Activated naive CD4-positive, alpha-beta T cell treated with anti-CD3 and anti-CD28 coated beads, Interleukin-2, amount 10 ng/mL, durations not matched to agents 7 days and 5 days (primary cell): ENCODE results near the gene CDK18.

Source experiments
- CTCF ChIA-PET: fragments of 350-600 bp; sonication (Branson Sonifier 250); formaldehyde crosslinking; loops from one replicate; lab custom pipeline; 2021; ENCODE audit warnings: antibody characterized with exemption; lab: Charles Lee
- DNase-seq: peaks from one replicate; pipeline ENCODE4 v3.0.0-alpha.2; 2020
- H3K27ac Mint-ChIP-seq: one replicate; pipeline ENCODE4 v1.8.0; 2021; ENCODE audit warnings: mild to moderate bottlenecking, moderate library complexity, mixed read lengths
- H3K27me3 Mint-ChIP-seq: one replicate; pipeline ENCODE4 v1.8.0; 2021; ENCODE audit warnings: mild to moderate bottlenecking, mixed read lengths
- H3K36me3 Mint-ChIP-seq: one replicate; pipeline ENCODE4 v1.8.0; 2021; ENCODE audit warnings: mixed read lengths
- H3K4me1 Mint-ChIP-seq: one replicate; pipeline ENCODE4 v1.8.0; 2021; ENCODE audit warnings: mixed read lengths
- H3K4me3 Mint-ChIP-seq: one replicate; pipeline ENCODE4 v1.8.0; 2021; ENCODE audit warnings: mild to moderate bottlenecking, moderate library complexity, mixed read lengths
- H3K9me3 Mint-ChIP-seq: one replicate; pipeline ENCODE4 v1.8.0; 2021; ENCODE audit warnings: mixed read lengths

CDK18 gene

GRCh38 chr1:205525495-205526285 is 21.2 kb downstream of the CDK18 start:
- H3K4me3 Mint-ChIP-seq = no peak overlapping the region
- DNase-seq = no peak
- no peaks in the 10 kb centered on the region for H3K36me3 Mint-ChIP-seq
- CTCF ChIA-PET = interaction anchor here (0.7 to 11.8 kb wide), 23 partner anchors 10 to 252 kb away, joined by 3 to 238 read pairs (median 10); partner anchors contain the start of gene ELK4
- H3K4me1 Mint-ChIP-seq = peaks cover 3% of the 10 kb centered on the region
- H3K27ac Mint-ChIP-seq = no peak overlapping the region
- no peaks in the 10 kb centered on the region for H3K9me3 Mint-ChIP-seq
- peaks cover 19% of the 10 kb centered on the region for H3K27me3 Mint-ChIP-seq

- Mint-ChIP-seq H3K27ac (no peak overlapping the region), H3K9me3 (no peaks in the 10 kb centered on the region), H3K4me1 (peaks cover 3% of the 10 kb centered on the region), H3K4me3 (no peak overlapping the region), H3K36me3 (no peaks in the 10 kb centered on the region), H3K27me3 (peaks cover 21% of the 10 kb centered on the region)
- no peak for DNase-seq
- CTCF ChIA-PET = interaction anchor here (1.0 to 11.8 kb wide), 6 partner anchors 11 to 131 kb away, joined by 3 to 238 read pairs (median 10); no protein-coding TSS in a partner anchor
Observed at GRCh38 chr1:205526431-205526830, 22.0 kb downstream of the CDK18 start.

- no peak for DNase-seq
- no peaks in the 10 kb centered on the region for H3K9me3 Mint-ChIP-seq
- H3K4me1 Mint-ChIP-seq = peaks cover 3% of the 10 kb centered on the region
- no peak overlapping the region for H3K27ac Mint-ChIP-seq
- H3K4me3 Mint-ChIP-seq = no peak overlapping the region
- H3K36me3 Mint-ChIP-seq = no peaks in the 10 kb centered on the region
- H3K27me3 Mint-ChIP-seq = peaks cover 21% of the 10 kb centered on the region
- CTCF ChIA-PET = interaction anchor here (0.8 to 11.8 kb wide), 7 partner anchors 32 to 129 kb away, joined by 3 to 238 read pairs (median 20); partner anchors contain the start of gene ELK4
Observed at GRCh38 chr1:205527931-205528330, 23.5 kb downstream of the CDK18 start.

- H3K9me3 Mint-ChIP-seq = no peaks in the 10 kb centered on the region
- CTCF ChIA-PET = interaction anchor here (0.8 to 11.8 kb wide), 15 partner anchors 8 to 129 kb away, joined by 3 to 238 read pairs (median 4); partner anchors contain the start of gene ELK4
- peaks cover 21% of the 10 kb centered on the region for H3K27me3 Mint-ChIP-seq
Observed at GRCh38 chr1:205528446-205528886, 24.0 kb downstream of the CDK18 start.

GRCh38 chr1:205528887-205529825 is 24.7 kb downstream of the CDK18 start:
- peak; percentile 86 for DNase-seq
- Mint-ChIP-seq H3K27ac (no peak overlapping the region), H3K9me3 (no peaks in the 10 kb centered on the region), H3K27me3 (peaks cover 21% of the 10 kb centered on the region), H3K36me3 (no peaks in the 10 kb centered on the region), H3K4me3 (no peak overlapping the region), H3K4me1 (peaks cover 3% of the 10 kb centered on the region)
- CTCF ChIA-PET = interaction anchor here (0.7 to 11.8 kb wide), 18 partner anchors 8 to 448 kb away, joined by 3 to 238 read pairs (median 3); partner anchors contain the start of gene ELK4

More at GRCh38 chr1:205528446-205528886, 24.0 kb downstream of the CDK18 start:
- Mint-ChIP-seq H3K4me1 (peaks cover 3% of the 10 kb centered on the region), H3K36me3 (no peaks in the 10 kb centered on the region), H3K27ac (no peak overlapping the region), H3K4me3 (no peak overlapping the region)
- DNase-seq = no peak

GRCh38 chr1:205530116-205530515 is 25.6 kb downstream of the CDK18 start:
- Mint-ChIP-seq H3K27me3 (peaks cover 21% of the 10 kb centered on the region), H3K27ac (no peak overlapping the region), H3K4me1 (peaks cover 3% of the 10 kb centered on the region), H3K36me3 (no peaks in the 10 kb centered on the region), H3K9me3 (no peaks in the 10 kb centered on the region), H3K4me3 (no peak overlapping the region)
- CTCF ChIA-PET = interaction anchor here (0.7 to 11.8 kb wide), 8 partner anchors 14 to 447 kb away, joined by 3 to 238 read pairs (median 6); partner anchors contain the start of gene ELK4
- DNase-seq = no peak

- Mint-ChIP-seq H3K27ac (no peak overlapping the region), H3K36me3 (no peaks in the 10 kb centered on the region), H3K27me3 (peaks cover 26% of the 10 kb centered on the region), H3K4me3 (no peak overlapping the region), H3K4me1 (peaks cover 7% of the 10 kb centered on the region), H3K9me3 (no peaks in the 10 kb centered on the region)
- no peak for DNase-seq
- CTCF ChIA-PET = interaction anchor here (2.9 to 11.8 kb wide), 3 partner anchors 60 to 126 kb away, joined by 20 to 238 read pairs (median 21); partner anchors contain the start of gene ELK4
Observed at GRCh38 chr1:205531191-205532025, 26.9 kb downstream of the CDK18 start.

GRCh38 chr1:205532026-205532898 is 27.8 kb downstream of the CDK18 start:
- H3K9me3 Mint-ChIP-seq = no peaks in the 10 kb centered on the region
- no peak overlapping the region for H3K4me3 Mint-ChIP-seq
- CTCF ChIA-PET = interaction anchor here (1.4 to 11.8 kb wide), 4 partner anchors 8 to 125 kb away, joined by 4 to 238 read pairs (median 14); no protein-coding TSS in a partner anchor
- H3K27me3 Mint-ChIP-seq = peaks cover 30% of the 10 kb centered on the region
- no peaks in the 10 kb centered on the region for H3K36me3 Mint-ChIP-seq
- H3K27ac Mint-ChIP-seq = no peak overlapping the region
- H3K4me1 Mint-ChIP-seq = peaks cover 13% of the 10 kb centered on the region
- DNase-seq = peak; percentile 14

GRCh38 chr1:205532996-205533735 is 28.7 kb downstream of the CDK18 start:
- no peak overlapping the region for H3K4me3 Mint-ChIP-seq
- CTCF ChIA-PET = interaction anchor here (1.4 to 11.8 kb wide), 3 partner anchors 9 to 124 kb away, joined by 4 to 238 read pairs (median 6); no protein-coding TSS in a partner anchor
- H3K27ac Mint-ChIP-seq = no peak overlapping the region
- no peaks in the 10 kb centered on the region for H3K36me3 Mint-ChIP-seq
- DNase-seq = peak; percentile 11
- peaks cover 14% of the 10 kb centered on the region for H3K4me1 Mint-ChIP-seq
- H3K27me3 Mint-ChIP-seq = peaks cover 30% of the 10 kb centered on the region
- H3K9me3 Mint-ChIP-seq = no peaks in the 10 kb centered on the region

- no peak overlapping the region for H3K27ac Mint-ChIP-seq
Observed at GRCh38 chr1:205533748-205534443, 29.4 kb downstream of the CDK18 start.

GRCh38 chr1:205534444-205534985 is 30.0 kb downstream of the CDK18 start:
- Mint-ChIP-seq H3K27me3 (peaks cover 36% of the 10 kb centered on the region), H3K4me1 (peaks cover 12% of the 10 kb centered on the region), H3K27ac (no peak overlapping the region), H3K9me3 (no peaks in the 10 kb centered on the region), H3K36me3 (no peaks in the 10 kb centered on the region), H3K4me3 (no peak overlapping the region)
- DNase-seq = peak; percentile 18
- CTCF ChIA-PET = interaction anchor here (0.7 to 1.5 kb wide), 3 partner anchors 10 to 123 kb away, joined by 3 to 10 read pairs (median 5); no protein-coding TSS in a partner anchor

More at GRCh38 chr1:205533748-205534443, 29.4 kb downstream of the CDK18 start:
- H3K4me3 Mint-ChIP-seq = no peak overlapping the region
- H3K4me1 Mint-ChIP-seq = peaks cover 14% of the 10 kb centered on the region
- CTCF ChIA-PET = interaction anchor here (0.7 to 11.8 kb wide), 4 partner anchors 10 to 124 kb away, joined by 3 to 238 read pairs (median 4); no protein-coding TSS in a partner anchor
- H3K27me3 Mint-ChIP-seq = peaks cover 35% of the 10 kb centered on the region
- no peaks in the 10 kb centered on the region for H3K9me3 Mint-ChIP-seq
- DNase-seq = peak; percentile 17
- H3K36me3 Mint-ChIP-seq = no peaks in the 10 kb centered on the region
